Measurements from ENCODE around the gene GPC6. TPM values are rescaled to one million over a fixed set of nuclear protein-coding genes. Genes with fewer than 3 reads are reported as not detected.

GPC6 gene
- total RNA-seq, 2 experiments from 2014 or later, result not detected

DNA sequence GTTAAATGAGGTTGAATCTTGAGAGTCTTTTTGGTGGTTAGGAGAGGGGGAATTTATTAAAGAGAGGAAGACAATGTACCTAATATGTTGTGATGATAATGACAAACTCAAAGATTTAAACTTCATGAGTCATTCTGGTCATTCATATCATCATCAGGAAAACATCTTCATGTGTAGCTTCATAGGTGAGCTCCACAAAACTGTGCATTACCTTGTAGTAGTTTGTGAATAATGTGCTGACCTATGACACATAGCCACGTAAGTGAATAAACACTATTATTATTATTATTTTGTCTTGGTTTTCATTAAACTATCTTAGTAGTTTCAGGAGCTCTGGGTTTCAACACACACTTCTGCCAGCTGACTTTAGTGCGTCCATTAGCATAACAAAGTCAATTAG, 997 bp upstream of the GPC6 start:
- CTCF ChIA-PET (ENCODE audit: unreplicated experiment), result no interaction called here
- DNase-seq (ENCODE audit: low spot score), result no peak
- Histone ChIP-seq H3K9me2 (ENCODE audit: insufficient read depth, low read length) (no peaks in the 10 kb centered on the region), H3K9me3 (ENCODE audit: low read length) (no peaks in the 10 kb centered on the region), H3K4me2 (ENCODE audit: low read length) (no peak overlapping the region), H3K4me3 (ENCODE audit: low read depth, low read length, poor library complexity, severe bottlenecking) (no peak overlapping the region), H2AFZ (ENCODE audit: low read length) (no peak overlapping the region), H4K20me1 (ENCODE audit: insufficient read depth, low read length) (no peaks in the 10 kb centered on the region), H3K27ac (ENCODE audit: low read depth, low read length, poor library complexity, severe bottlenecking) (no peak overlapping the region), H3K4me1 (ENCODE audit: insufficient read depth, low read length, poor library complexity, severe bottlenecking) (no peaks in the 10 kb centered on the region), H3K79me2 (ENCODE audit: insufficient read depth, low read depth, low read length) (no peaks in the 10 kb centered on the region), H3K36me3 (ENCODE audit: insufficient read depth, low read length) (no peaks in the 10 kb centered on the region)
- no TSS peak for BruUV-seq (replicated peaks)
- TF ChIP-seq CTCF (conservative IDR thresholded peaks at IDR 0.05; ENCODE audit: low read length) (no peak), EZH2phosphoT487 (IDR thresholded peaks at IDR 0.05; ENCODE audit: borderline replicate concordance, low read depth, low read length) (no peak)
- intact Hi-C loops (cut with micrococcal nuclease; ENCODE audit: unreplicated experiment), result no loop called here
- POLR2A ChIA-PET, result no interaction called here

GRCh38 chr13:93226065-93226622, 463 bp upstream of the GPC6 start:
- H3K4me2 ChIP-seq (ENCODE audit: low read length), result no peak overlapping the region
- no peak overlapping the region for H3K27ac ChIP-seq (ENCODE audit: low read depth, low read length, poor library complexity, severe bottlenecking)
- H3K36me3 ChIP-seq (ENCODE audit: insufficient read depth, low read length), result no peaks in the 10 kb centered on the region
- no peaks in the 10 kb centered on the region for H3K9me3 ChIP-seq (ENCODE audit: low read length)
- H3K79me2 ChIP-seq (ENCODE audit: insufficient read depth, low read depth, low read length), result no peaks in the 10 kb centered on the region
- CTCF ChIA-PET (ENCODE audit: unreplicated experiment), result no interaction called here
- BruUV-seq (replicated peaks), result no TSS peak
- no peaks in the 10 kb centered on the region for H3K4me1 ChIP-seq (ENCODE audit: insufficient read depth, low read length, poor library complexity, severe bottlenecking)
- no peak overlapping the region for H3K4me3 ChIP-seq (ENCODE audit: low read depth, low read length, poor library complexity, severe bottlenecking)
- H3K9me2 ChIP-seq (ENCODE audit: insufficient read depth, low read length), result no peaks in the 10 kb centered on the region
- intact Hi-C loops (cut with micrococcal nuclease; ENCODE audit: unreplicated experiment), result no loop called here
- no peak for DNase-seq (ENCODE audit: low spot score)
- POLR2A ChIA-PET, result no interaction called here
- TF ChIP-seq CTCF (conservative IDR thresholded peaks at IDR 0.05; ENCODE audit: low read length) (no peak), EZH2phosphoT487 (IDR thresholded peaks at IDR 0.05; ENCODE audit: borderline replicate concordance, low read depth, low read length) (no peak)
- H2AFZ ChIP-seq (ENCODE audit: low read length), result no peak overlapping the region
- no peaks in the 10 kb centered on the region for H4K20me1 ChIP-seq (ENCODE audit: insufficient read depth, low read length)

- Histone ChIP-seq H3K36me3 (ENCODE audit: insufficient read depth, low read length) (no peaks in the 10 kb centered on the region), H2AFZ (ENCODE audit: low read length) (no peak overlapping the region), H3K4me3 (ENCODE audit: low read depth, low read length, poor library complexity, severe bottlenecking) (no peak overlapping the region), H3K79me2 (ENCODE audit: insufficient read depth, low read depth, low read length) (no peaks in the 10 kb centered on the region), H3K4me2 (ENCODE audit: low read length) (no peak overlapping the region), H4K20me1 (ENCODE audit: insufficient read depth, low read length) (no peaks in the 10 kb centered on the region), H3K4me1 (ENCODE audit: insufficient read depth, low read length, poor library complexity, severe bottlenecking) (no peaks in the 10 kb centered on the region), H3K9me3 (ENCODE audit: low read length) (no peaks in the 10 kb centered on the region), H3K27ac (ENCODE audit: low read depth, low read length, poor library complexity, severe bottlenecking) (no peak overlapping the region), H3K9me2 (ENCODE audit: insufficient read depth, low read length) (no peaks in the 10 kb centered on the region)
- TF ChIP-seq CTCF (conservative IDR thresholded peaks at IDR 0.05; ENCODE audit: low read length), result no peak
- TF ChIP-seq EZH2phosphoT487 (IDR thresholded peaks at IDR 0.05; ENCODE audit: borderline replicate concordance, low read depth, low read length), result no peak
- intact Hi-C loops (cut with micrococcal nuclease; ENCODE audit: unreplicated experiment), result no loop called here
- DNase-seq (ENCODE audit: low spot score), result no peak
- ChIA-PET CTCF (ENCODE audit: unreplicated experiment) (no interaction called here), POLR2A (no interaction called here)
- BruUV-seq (replicated peaks), result no TSS peak
These were observed 772 bp downstream of the GPC6 start for GRCh38 chr13:93227280-93227877.

All from OCI-LY7 (cell line).